MM.1S (cell line): Measurements from ENCODE around the gene GID8.

Source experiments
- DNase-seq: peaks from one replicate; pipeline ENCODE4 v3.0.0-alpha.2; 2015
- H2AFZ ChIP-seq: fragments of 300-600 bp; sonication (generic); 2 replicates; pipeline ENCODE4 v1.6.0; 2016; ENCODE audit warnings: antibody characterized with exemption, low read length
- H3F3A ChIP-seq: fragments of 300-600 bp; sonication (generic); 2 replicates; pipeline ENCODE4 v1.6.1; 2016; ENCODE audit warnings: mild to moderate bottlenecking, antibody characterized with exemption, low read length, moderate library complexity, mixed read lengths; ENCODE audit not compliant: insufficient read depth
- H3K27ac ChIP-seq: fragments of 300-600 bp; sonication (generic); 2 replicates; pipeline ENCODE4 v1.5.1; 2016; ENCODE audit warnings: mild to moderate bottlenecking, low read length
- H3K27me3 ChIP-seq: fragments of 300-600 bp; sonication (generic); replicated peaks from 2 replicates; pipeline ENCODE4 v1.6.0; 2016; ENCODE audit warnings: low read length; ENCODE audit not compliant: insufficient read depth
- H3K36me3 ChIP-seq: fragments of 300-600 bp; sonication (generic); replicated peaks from 2 replicates; pipeline ENCODE4 v1.6.1; 2016; ENCODE audit warnings: mild to moderate bottlenecking, low read length, mixed read lengths; ENCODE audit not compliant: insufficient read depth
- H3K4me1 ChIP-seq: fragments of 300-600 bp; sonication (generic); 2 replicates; pipeline ENCODE4 v1.6.1; 2016; ENCODE audit warnings: low read length, mixed read lengths
- H3K4me2 ChIP-seq: fragments of 300-600 bp; sonication (generic); 2 replicates; pipeline ENCODE4 v1.6.0; 2016; ENCODE audit warnings: low read depth, low read length
- H3K4me3 ChIP-seq: fragments of 300-600 bp; sonication (generic); 2 replicates; pipeline ENCODE4 v1.5.1; 2016; ENCODE audit warnings: low read length, mixed read lengths
- H3K79me2 ChIP-seq: fragments of 300-600 bp; sonication (generic); 2 replicates; pipeline ENCODE4 v1.6.1; 2016; ENCODE audit warnings: mixed run types, low read length, mixed read lengths
- H3K9ac ChIP-seq: fragments of 300-600 bp; sonication (generic); 2 replicates; pipeline ENCODE4 v1.6.1; 2016; ENCODE audit warnings: low read length, mixed read lengths
- H3K9me2 ChIP-seq: fragments of 300-600 bp; sonication (generic); replicated peaks from 2 replicates; pipeline ENCODE4 v1.6.1; 2016; ENCODE audit warnings: mild to moderate bottlenecking, low read length, mixed read lengths; ENCODE audit not compliant: insufficient read depth
- H3K9me3 ChIP-seq: fragments of 300-600 bp; sonication (generic); replicated peaks from 2 replicates; pipeline ENCODE4 v1.6.1; 2016; ENCODE audit warnings: mild to moderate bottlenecking, low read length, mixed read lengths; ENCODE audit not compliant: insufficient read depth
- H4K20me1 ChIP-seq: fragments of 300-600 bp; sonication (generic); 2 replicates; pipeline ENCODE4 v1.6.1; 2016; ENCODE audit warnings: mild to moderate bottlenecking, low read length, moderate library complexity, mixed read lengths; ENCODE audit not compliant: insufficient read depth
- CTCF ChIP-seq: fragments of 300-600 bp; sonication (generic); IDR thresholded peaks from 2 replicates; pipeline ENCODE4 v1.5.1; 2016; ENCODE audit warnings: antibody characterized with exemption, low read length, mixed read lengths
- EZH2 ChIP-seq: fragments of 300-600 bp; sonication (generic); optimal IDR thresholded peaks from 2 replicates; pipeline ENCODE3; 2017; ENCODE audit warnings: low read depth, mild to moderate bottlenecking, antibody characterized with exemption, low read length, mixed read lengths
- EZH2phosphoT487 ChIP-seq: fragments of 300-600 bp; sonication (generic); IDR thresholded peaks from 2 replicates; pipeline ENCODE4 v1.6.1; 2018; ENCODE audit warnings: antibody characterized with exemption, low read length

GID8 gene

DNA sequence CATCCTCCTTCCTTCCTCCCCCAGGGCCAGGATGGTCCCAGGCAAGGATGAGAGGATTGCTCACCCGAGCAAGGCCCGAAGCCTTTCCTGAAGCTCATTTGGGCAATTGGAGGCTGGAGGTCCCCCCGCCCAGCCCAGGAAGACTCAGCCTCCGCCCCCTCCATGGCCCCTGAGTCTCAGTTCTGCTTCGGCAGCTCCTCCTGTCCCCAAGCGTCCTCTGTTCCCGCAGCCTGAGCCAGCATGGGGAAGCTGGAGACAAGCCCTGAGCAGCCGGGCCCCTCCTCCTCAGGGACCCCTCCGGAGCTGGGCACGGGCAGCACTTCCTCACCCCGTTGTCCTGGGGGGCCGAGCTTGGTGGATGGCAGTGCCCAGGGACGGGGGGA is 40.6 kb downstream of the GID8 start:
- H3K9me3 ChIP-seq = no peaks in the 10 kb centered on the region
- no peaks in the 10 kb centered on the region for H3K79me2 ChIP-seq
- TF ChIP-seq EZH2phosphoT487 (no peak), EZH2 (no peak), CTCF (no peak)
- H3K4me3 ChIP-seq = no peak overlapping the region
- H3K36me3 ChIP-seq = no peaks in the 10 kb centered on the region
- no peaks in the 10 kb centered on the region for H3K9me2 ChIP-seq
- no peaks in the 10 kb centered on the region for H3F3A ChIP-seq
- no peak overlapping the region for H3K4me2 ChIP-seq
- no peak for DNase-seq
- no peaks in the 10 kb centered on the region for H4K20me1 ChIP-seq
- H3K4me1 ChIP-seq = peaks cover 16% of the 10 kb centered on the region
- peaks cover 93% of the 10 kb centered on the region for H3K27me3 ChIP-seq
- no peak overlapping the region for H2AFZ ChIP-seq
- no peak overlapping the region for H3K27ac ChIP-seq
- H3K9ac ChIP-seq = no peak overlapping the region

- Histone ChIP-seq H4K20me1 (no peaks in the 10 kb centered on the region), H3K4me3 (no peak overlapping the region), H2AFZ (no peak overlapping the region), H3K27me3 (peaks cover 93% of the 10 kb centered on the region), H3K4me1 (peaks cover 16% of the 10 kb centered on the region), H3K9me3 (no peaks in the 10 kb centered on the region), H3K9me2 (no peaks in the 10 kb centered on the region), H3K4me2 (no peak overlapping the region), H3K9ac (no peak overlapping the region), H3F3A (no peaks in the 10 kb centered on the region), H3K36me3 (no peaks in the 10 kb centered on the region), H3K27ac (no peak overlapping the region), H3K79me2 (no peaks in the 10 kb centered on the region)
- no peak for DNase-seq
- TF ChIP-seq EZH2phosphoT487 = no peak
- TF ChIP-seq CTCF = 0 out of 2 replicates have a peak, but pooled peaks have one; percentile 8
- TF ChIP-seq EZH2 = no peak
Measured at GRCh38 chr20:62979310-62979709, 41.4 kb downstream of the GID8 start.

- no peak for TF ChIP-seq EZH2phosphoT487
- TF ChIP-seq CTCF = no peak
- TF ChIP-seq EZH2 = no peak
- H3K4me1 ChIP-seq = peaks cover 16% of the 10 kb centered on the region
- no peaks in the 10 kb centered on the region for H3K9me3 ChIP-seq
- peaks cover 93% of the 10 kb centered on the region for H3K27me3 ChIP-seq
- H3K4me2 ChIP-seq = no peak overlapping the region
- H3K36me3 ChIP-seq = no peaks in the 10 kb centered on the region
- H3F3A ChIP-seq = no peaks in the 10 kb centered on the region
- no peak overlapping the region for H3K9ac ChIP-seq
- no peak for DNase-seq
- H3K79me2 ChIP-seq = no peaks in the 10 kb centered on the region
- no peaks in the 10 kb centered on the region for H4K20me1 ChIP-seq
- no peak overlapping the region for H2AFZ ChIP-seq
- H3K4me3 ChIP-seq = no peak overlapping the region
- no peak overlapping the region for H3K27ac ChIP-seq
- no peaks in the 10 kb centered on the region for H3K9me2 ChIP-seq
Measured at GRCh38 chr20:62979876-62980373, 42.0 kb downstream of the GID8 start.
